HepG2 (cell line): ENCODE measurements around the gene THPO. TPM values are rescaled to one million over a fixed set of nuclear protein-coding genes. Genes with fewer than 3 reads are reported as not detected.
A peak's percentile ranks its signal among the peaks of the same experiment; 100 is the strongest.

Experiments
- ATF3 ChIP-seq: sonication (generic); formaldehyde crosslinking; IDR thresholded peaks from 2 replicates; pipeline ENCODE4 v1.4.0; 2020; ENCODE audit warnings: missing genetic modification reagents
- CCDC6 ChIP-seq: sonication (generic); formaldehyde crosslinking; IDR thresholded peaks from 2 replicates; pipeline ENCODE4 v1.8.1; 2022; ENCODE audit warnings: mild to moderate bottlenecking, missing genetic modification reagents, moderate library complexity
- CSRNP1 ChIP-seq: sonication (generic); formaldehyde crosslinking; IDR thresholded peaks from 2 replicates; pipeline ENCODE4 v1.8.1; 2023; ENCODE audit warnings: mild to moderate bottlenecking, missing genetic modification reagents
- GATA4 ChIP-seq: sonication (generic); IDR thresholded peaks from 2 replicates; pipeline ENCODE4 v1.6.1; 2016; ENCODE audit warnings: antibody characterized with exemption, low read depth, borderline replicate concordance
- GRHL1 ChIP-seq: sonication (generic); formaldehyde crosslinking; conservative IDR thresholded peaks from 2 replicates; pipeline ENCODE4 v1.8.0; 2022; ENCODE audit warnings: missing genetic modification reagents
- HOMEZ ChIP-seq: IDR thresholded peaks from 2 replicates; pipeline ENCODE4 v1.6.1; 2016; ENCODE audit warnings: low read depth
- RARG ChIP-seq: sonication (generic); formaldehyde crosslinking; IDR thresholded peaks from 2 replicates; pipeline ENCODE4 v1.4.0; 2020; ENCODE audit warnings: low read depth, mild to moderate bottlenecking, missing genetic modification reagents
- TBX3 ChIP-seq: fragments of 450-650 bp; IDR thresholded peaks from 2 replicates; pipeline ENCODE4 v1.6.1; 2017; ENCODE audit warnings: antibody characterized with exemption, mild to moderate bottlenecking, inconsistent platforms, borderline replicate concordance
- TP53 ChIP-seq: sonication (generic); formaldehyde crosslinking; conservative IDR thresholded peaks from 2 replicates; pipeline ENCODE4 v1.4.0; 2020; ENCODE audit warnings: missing genetic modification reagents
- UBTF ChIP-seq: sonication (generic); formaldehyde crosslinking; IDR thresholded peaks from 2 replicates; pipeline ENCODE4 v1.4.0; 2020; ENCODE audit warnings: mild to moderate bottlenecking, missing genetic modification reagents
- ZBTB10 ChIP-seq: sonication (generic); formaldehyde crosslinking; IDR thresholded peaks from 2 replicates; pipeline ENCODE4 v1.4.0; 2020; ENCODE audit warnings: missing genetic modification reagents, borderline replicate concordance
- ZMAT3 ChIP-seq: sonication (generic); formaldehyde crosslinking; conservative IDR thresholded peaks from 2 replicates; pipeline ENCODE4 v1.7.0; 2021; ENCODE audit warnings: missing genetic modification reagents
- ZNF296 ChIP-seq: sonication (generic); formaldehyde crosslinking; conservative IDR thresholded peaks from 2 replicates; pipeline ENCODE4 v1.5.0; 2020; ENCODE audit warnings: mild to moderate bottlenecking, missing genetic modification reagents
- ZNF546 ChIP-seq: sonication (generic); formaldehyde crosslinking; conservative IDR thresholded peaks from 2 replicates; pipeline ENCODE4 v1.8.1; 2023; ENCODE audit warnings: mild to moderate bottlenecking, missing genetic modification reagents
- ZNF737 ChIP-seq: sonication (generic); formaldehyde crosslinking; IDR thresholded peaks from 2 replicates; pipeline ENCODE4 v1.5.0; 2020; ENCODE audit warnings: missing genetic modification reagents, mild to moderate bottlenecking, borderline replicate concordance
- polyA plus RNA-seq, 8 experiments: library from polyadenylated mRNA; depleted of rRNA in 3 of 8; stranded (reverse) in 7 of 8; unstranded in 1 of 8; fragments of >200 nt; fragmentation: Illumina TruSeq in 4 of 8; extraction: Trizol in 4 of 8; gene quantifications; 2 replicates each; pipeline versions ENCODE4 v1.2.1 to v1.2.3, GENCODE V29; 2011 to 2016; ENCODE audit warnings: low read depth in 4 of 8, missing spikeins in 1 of 8, mixed read lengths in 1 of 8; ENCODE audit not compliant: insufficient read depth in 1 of 8
- total RNA-seq, 5 experiments: library from RNA; depleted of rRNA; stranded (reverse); fragments of >200 nt; fragmentation: Illumina TruSeq; extraction: Trizol; gene quantifications; 2 replicates each; pipeline ENCODE4 v1.2.3, GENCODE V29; 2016; ENCODE audit warnings: low read depth in 1 of 5

THPO gene
- total and polyA plus RNA-seq, 2 of the 13 experiments (the other 11 are each of a cell fraction or from before 2014, with no cell fraction given) = 2.8 to 4.8 TPM

GRCh38 chr3:184362668-184363546 is 15.1 kb downstream of the THPO start (continued):
- no peak for TF ChIP-seq RARG (CRISPR knock-in tag)
- TF ChIP-seq GATA4 = no peak; the same call in 1 of the 2 replicates
- TF ChIP-seq ZNF296 = no peak; the same call in 1 of the 2 replicates
- TF ChIP-seq TP53 (CRISPR knock-in tag) = no peak; the same call in 1 of the 2 replicates
- TF ChIP-seq GRHL1 (CRISPR knock-in tag) = no peak
- TF ChIP-seq TBX3 = no peak
- peak; percentile 28; the same call in 1 of the 2 replicates for TF ChIP-seq ZBTB10 (CRISPR knock-in tag)
- no peak; the same call in 1 of the 2 replicates for TF ChIP-seq ZNF546 (CRISPR knock-in tag)
- no peak for TF ChIP-seq HOMEZ
- peak; percentile 94 for TF ChIP-seq UBTF (CRISPR knock-in tag)
- no peak for TF ChIP-seq CSRNP1 (CRISPR knock-in tag)
- TF ChIP-seq CCDC6 (CRISPR knock-in tag) = peak; percentile 77
- TF ChIP-seq ZMAT3 (CRISPR knock-in tag) = peak; percentile 75; the same call in 1 of the 2 replicates
- no peak; the same call in 1 of the 2 replicates for TF ChIP-seq ZNF737 (CRISPR knock-in tag)
- no peak; the same call in 1 of the 2 replicates for TF ChIP-seq ATF3 (CRISPR knock-in tag)
